Gastrocnemius medialis (tissue), 4 donors: ENCODE data around the gene TGM5. TPM values are rescaled to one million over a fixed set of nuclear protein-coding genes. Genes with fewer than 3 reads are reported as not detected.
A peak's percentile ranks its signal among the peaks of the same experiment; 100 is the strongest.

ENCODE experiments used
- ATAC-seq, 2 donors: fragments of 150-250 bp; one replicate each; pipeline ENCODE4 v1.9.1; 2016
- DNase-seq, 2 donors: peaks; one replicate each; pipeline ENCODE4 v3.0.0-alpha.2; 2019
- H3K27ac ChIP-seq, 4 donors: fragments of 200-600 bp; sonication (generic); 1 replicate in 1 of 4; 2 replicates in 3 of 4; pipeline ENCODE4 v1.5.1; 2016 to 2018; ENCODE audit warnings: mild to moderate bottlenecking in 2 of 4, moderate library complexity in 1 of 4
- H3K27me3 ChIP-seq, 3 donors: fragments of 200-600 bp; sonication (generic) in 2 of 3; 1 replicate in 1 of 3; 2 replicates in 2 of 3; pipeline versions ENCODE4 v1.5.1 to v1.6.0; 2016 to 2019; ENCODE audit warnings: mild to moderate bottlenecking in 1 of 3, moderate library complexity in 1 of 3
- H3K36me3 ChIP-seq, 2 donors: fragments of 200-600 bp; sonication (generic) in 1 of 2; one replicate each; pipeline ENCODE4 v1.5.1; 2017 to 2018
- H3K4me1 ChIP-seq, 2 donors: fragments of 200-600 bp; sonication (generic) in 1 of 2; one replicate each; pipeline ENCODE4 v1.5.1; 2016 to 2017; ENCODE audit warnings: mild to moderate bottlenecking in 2 of 2
- H3K4me3 ChIP-seq, 4 donors: fragments of 200-600 bp; sonication (generic) in 3 of 4; 1 replicate in 1 of 4; 2 replicates in 3 of 4; pipeline ENCODE4 v1.5.1; 2016 to 2019; ENCODE audit warnings: mild to moderate bottlenecking in 2 of 4
- H3K9me3 ChIP-seq, 3 donors: fragments of 200-600 bp; sonication (generic) in 2 of 3; 1 replicate in 1 of 3; 2 replicates in 2 of 3; pipeline ENCODE4 v1.5.1; 2016 to 2019
- CTCF ChIP-seq, 5 experiments: fragments of 450-650 bp in 3 of 5; fragments of 200-600 bp in 2 of 5; sonication (generic) in 2 of 5; IDR thresholded peaks in 4 of 5; conservative IDR thresholded peaks in 1 of 5; 1 replicate in 4 of 5; 2 replicates in 1 of 5; pipeline ENCODE4 v1.5.1; 2016 to 2019; ENCODE audit warnings: antibody characterized with exemption in 5 of 5, mild to moderate bottlenecking in 3 of 5, moderate library complexity in 3 of 5
- POLR2A ChIP-seq, 2 donors: fragments of 450-650 bp; IDR thresholded peaks; one replicate each; pipeline ENCODE4 v1.6.1; 2017; ENCODE audit warnings: antibody characterized with exemption in 2 of 2, mild to moderate bottlenecking in 2 of 2, moderate library complexity in 2 of 2
- in situ Hi-C, 4 donors: fragments of 200-750 bp; cut with MboI; loops; one replicate each; pipeline versions ENCODE4 v1.15.0 to v1.8.0; 2017; ENCODE audit warnings: low sequenced_read_pairs in 4 of 4
- intact Hi-C: fragments of 100-400 bp; cut with DNase I; formaldehyde crosslinking; loops from one replicate; pipeline ENCODE4 v1.15.1; 2023; ENCODE audit warnings: low total_unique reads
- total RNA-seq, 4 donors: library from RNA; depleted of rRNA; stranded (reverse); fragments of >200 nt; gene quantifications; one replicate each; pipeline versions ENCODE4 v1.1.0 to v1.2.3, GENCODE V29; 2016

The TGM5 gene
- total RNA-seq, 4 donors from 2014 or later: 1.4 TPM; not detected in 3

GRCh38 chr15:43193710-43194109, 73.0 kb downstream of the TGM5 start:
- Histone ChIP-seq H3K36me3 (peaks cover 0 to 61% of the 10 kb centered on the region in 2 donors), H3K4me1 (peaks cover 46 to 50% of the 10 kb centered on the region in 2 donors), H3K27ac (peak overlapping the region in 1 of 4 donors; percentile 70), H3K4me3 (no peak overlapping the region), H3K9me3 (no peaks in the 10 kb centered on the region), H3K27me3 (no peaks in the 10 kb centered on the region)
- intact Hi-C loops (no loop called here), in situ Hi-C loops (no loop called here)
- ATAC-seq (no peak), DNase-seq (no peak)
- TF ChIP-seq POLR2A (IDR thresholded peaks at IDR 0.05) (no peak), CTCF (IDR thresholded peaks at IDR 0.05 in 4 of 5, conservative IDR thresholded peaks at IDR 0.05 in 1 of 5) (no peak)

- TF ChIP-seq POLR2A (IDR thresholded peaks at IDR 0.05) (no peak), CTCF (IDR thresholded peaks at IDR 0.05 in 4 of 5, conservative IDR thresholded peaks at IDR 0.05 in 1 of 5) (no peak)
- in situ Hi-C loops (no loop called here), intact Hi-C loops (no loop called here)
- DNase-seq (no peak), ATAC-seq (no peak)
- Histone ChIP-seq H3K9me3 (no peaks in the 10 kb centered on the region), H3K36me3 (peaks cover 0 to 53% of the 10 kb centered on the region in 2 donors), H3K4me3 (no peak overlapping the region), H3K27me3 (no peaks in the 10 kb centered on the region), H3K4me1 (peaks cover 42 to 57% of the 10 kb centered on the region in 2 donors), H3K27ac (peak overlapping the region; percentile 11 to 56 (median 29))
These were observed 76.5 kb downstream of the TGM5 start for GRCh38 chr15:43190178-43190577.

GRCh38 chr15:43189296-43189695, 77.4 kb downstream of the TGM5 start:
- no peak for TF ChIP-seq POLR2A (IDR thresholded peaks at IDR 0.05)
- no peak for TF ChIP-seq CTCF (IDR thresholded peaks at IDR 0.05 in 4 of 5, conservative IDR thresholded peaks at IDR 0.05 in 1 of 5)
- peak overlapping the region in 2 of 4 donors; percentile 11 to 36 for H3K27ac ChIP-seq
- no peak overlapping the region for H3K4me3 ChIP-seq
- peaks cover 0 to 47% of the 10 kb centered on the region in 2 donors for H3K36me3 ChIP-seq
- peaks cover 34 to 48% of the 10 kb centered on the region in 2 donors for H3K4me1 ChIP-seq
- in situ Hi-C loops: no loop called here
- ATAC-seq: no peak
- H3K27me3 ChIP-seq: no peaks in the 10 kb centered on the region
- no peaks in the 10 kb centered on the region for H3K9me3 ChIP-seq
- intact Hi-C loops: loop anchor here (10.0 kb wide), 1 partner anchor 264 kb away; the partner anchor contains the start of gene TTBK2
- no peak for DNase-seq

GRCh38 chr15:43187544-43188155, 79.1 kb downstream of the TGM5 start:
- no peak for ATAC-seq

More at GRCh38 chr15:43187544-43188155, 79.1 kb downstream of the TGM5 start:
- Histone ChIP-seq H3K9me3 (no peaks in the 10 kb centered on the region), H3K4me3 (no peak overlapping the region), H3K36me3 (peaks cover 0 to 35% of the 10 kb centered on the region in 2 donors), H3K4me1 (peaks cover 29 to 44% of the 10 kb centered on the region in 2 donors), H3K27ac (no peak overlapping the region), H3K27me3 (no peaks in the 10 kb centered on the region)
- in situ Hi-C loops: no loop called here
- intact Hi-C loops: loop anchor here (1.0 to 10.0 kb wide), 2 partner anchors 17 to 263 kb away; partner anchors contain the start of gene TTBK2
- no peak for DNase-seq
- TF ChIP-seq POLR2A (IDR thresholded peaks at IDR 0.05) (no peak), CTCF (IDR thresholded peaks at IDR 0.05 in 4 of 5, conservative IDR thresholded peaks at IDR 0.05 in 1 of 5) (peak in 4 of 5 experiments; percentile 47 to 65 (median 50))
